ENCODE data around the gene ZNF430.
"Not testable (repeated sequence)": the region's sequence is repeated elsewhere in the genome, so short reads cannot be mapped to it uniquely, and the experiment has no call there.

The ZNF430 gene

GRCh38 chr19:21020298-21021227, at the start of gene ZNF430:
Gene ZNF430, plus strand, starts transcription at chr19:21020657. Its CDS starts 144 bp downstream, at chr19:21020801.
- FAIRE-seq (peak; percentile 82), DNase-seq (ENCODE audit: low spot score) (peak; percentile 87)

GRCh38 chr19:20992788-20993187, 27.7 kb upstream of the ZNF430 start:
- not testable (repeated sequence) for FAIRE-seq; DNase-seq (ENCODE audit: low spot score)

- peak; percentile 59 for DNase-seq (ENCODE audit: low spot score)
These were observed 20.6 kb upstream of the ZNF430 start for GRCh38 chr19:20999731-21000352.

GRCh38 chr19:21021238-21021637, 781 bp downstream of the ZNF430 start:
- FAIRE-seq; DNase-seq (ENCODE audit: low spot score): not testable (repeated sequence)

More at GRCh38 chr19:20999731-21000352, 20.6 kb upstream of the ZNF430 start:
- FAIRE-seq, result no peak

- FAIRE-seq (no peak), DNase-seq (ENCODE audit: low spot score) (no peak)
These were observed 2.5 kb downstream of the ZNF430 start for GRCh38 chr19:21022996-21023395.

- no peak for DNase-seq (ENCODE audit: low spot score)
- FAIRE-seq, result no peak
These were observed 3.4 kb downstream of the ZNF430 start for GRCh38 chr19:21023901-21024300.

- FAIRE-seq, result no peak
- DNase-seq (ENCODE audit: low spot score), result no peak
These were observed 8.5 kb downstream of the ZNF430 start for GRCh38 chr19:21028969-21029268.

- DNase-seq (ENCODE audit: low spot score), result no peak
- no peak for FAIRE-seq
These were observed 24.6 kb downstream of the ZNF430 start for GRCh38 chr19:21045028-21045427.

GRCh38 chr19:21046489-21046888, 26.0 kb downstream of the ZNF430 start:
- no peak for DNase-seq (ENCODE audit: low spot score)
- no peak for FAIRE-seq

- FAIRE-seq, result no peak
- DNase-seq (ENCODE audit: low spot score), result no peak
These were observed 27.3 kb downstream of the ZNF430 start for GRCh38 chr19:21047716-21048115.

- no peak for FAIRE-seq
- DNase-seq (ENCODE audit: low spot score), result no peak
These were observed 32.4 kb downstream of the ZNF430 start for GRCh38 chr19:21052902-21053301.

- FAIRE-seq (no peak), DNase-seq (ENCODE audit: low spot score) (no peak)
These were observed 44.9 kb downstream of the ZNF430 start for GRCh38 chr19:21065336-21065735.

GRCh38 chr19:21082011-21082975, 61.8 kb downstream of the ZNF430 start, which contains the start of gene ZNF714:
Gene ZNF714, plus strand, starts transcription at chr19:21082203. Its CDS starts 16,066 bp downstream, at chr19:21098269.
- DNase-seq (ENCODE audit: low spot score) (peak; percentile 89), FAIRE-seq (peak; percentile 87)

GRCh38 chr19:21084343-21084742, 63.9 kb downstream of the ZNF430 start:
- FAIRE-seq (peak; percentile 88), DNase-seq (ENCODE audit: low spot score) (peak; percentile 72)

GRCh38 chr19:21087871-21088270, 67.4 kb downstream of the ZNF430 start:
- FAIRE-seq, result no peak
- no peak for DNase-seq (ENCODE audit: low spot score)

GRCh38 chr19:21092109-21092508, 71.7 kb downstream of the ZNF430 start:
- DNase-seq (ENCODE audit: low spot score) (no peak), FAIRE-seq (no peak)

- FAIRE-seq (no peak), DNase-seq (ENCODE audit: low spot score) (no peak)
These were observed 74.0 kb downstream of the ZNF430 start for GRCh38 chr19:21094347-21095025.

- no peak for DNase-seq (ENCODE audit: low spot score)
- FAIRE-seq, result no peak
These were observed 77.8 kb downstream of the ZNF430 start for GRCh38 chr19:21098291-21098690.

GRCh38 chr19:21101521-21102242, 81.2 kb downstream of the ZNF430 start:
- no peak for FAIRE-seq
- no peak for DNase-seq (ENCODE audit: low spot score)

GRCh38 chr19:21109116-21109515, 88.7 kb downstream of the ZNF430 start:
- peak; percentile 49 for FAIRE-seq
- DNase-seq (ENCODE audit: low spot score), result no peak
